NOMO-1 (cell line): ENCODE results near the gene B3GNT3.
"Not testable (repeated sequence)": the region's sequence is repeated elsewhere in the genome, so short reads cannot be mapped to it uniquely, and the experiment has no call there.

Source experiments
- DNase-seq, 2 experiments: peaks; one replicate each; lab custom pipeline; 2025; ENCODE audit not compliant: unreplicated experiment in 2 of 2; lab: John Stamatoyannopoulos, UW

The B3GNT3 gene

GRCh38 chr19:17765069-17765618 lies 29.8 kb upstream of the B3GNT3 start:
- DNase-seq, result peak; percentile 82 to 91

GRCh38 chr19:17766543-17767131 lies 28.3 kb upstream of the B3GNT3 start:
- DNase-seq, result no peak

GRCh38 chr19:17767559-17767958 lies 27.4 kb upstream of the B3GNT3 start:
- DNase-seq, result no peak

DNA sequence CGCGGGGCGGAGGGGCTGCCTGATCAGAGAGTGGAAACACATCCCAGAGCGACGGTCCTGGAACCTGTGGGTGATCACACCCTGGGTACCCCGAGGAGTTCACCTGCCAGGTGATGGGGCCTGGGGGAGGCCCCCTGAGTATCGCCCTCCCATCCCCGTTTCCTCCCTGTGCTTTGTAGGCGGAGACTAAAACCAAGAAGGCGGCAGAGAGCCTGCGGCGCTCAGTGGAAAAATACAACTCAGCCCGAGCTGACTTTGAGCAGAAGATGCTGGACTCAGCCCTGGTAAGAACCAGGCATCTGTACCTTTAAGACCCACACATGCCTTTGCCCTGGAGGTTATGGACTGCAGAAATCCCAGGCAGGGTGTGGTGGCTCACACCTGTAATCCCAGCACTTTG lies 24.3 kb upstream of the B3GNT3 start:
- DNase-seq, result no peak

DNA sequence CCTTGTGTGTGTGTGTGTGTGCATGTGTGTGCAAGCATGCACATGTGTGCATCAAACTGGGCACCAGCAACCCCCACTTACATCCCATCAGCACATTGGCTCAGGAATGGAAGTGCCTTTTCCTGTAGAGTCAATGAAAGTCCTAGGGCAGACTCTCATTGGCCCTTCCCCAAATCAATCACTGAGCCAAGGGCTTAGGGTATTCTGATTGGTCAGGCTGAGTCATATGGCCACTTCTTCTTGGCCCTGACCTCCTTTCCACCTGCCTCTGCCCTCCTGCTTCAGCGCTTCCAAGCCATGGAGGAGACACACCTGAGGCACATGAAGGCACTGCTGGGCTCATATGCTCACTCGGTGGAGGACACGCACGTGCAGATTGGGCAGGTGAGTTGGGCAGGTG lies 22.8 kb upstream of the B3GNT3 start:
- DNase-seq, result no peak

GRCh38 chr19:17775245-17775927 lies 19.6 kb upstream of the B3GNT3 start:
- peak in 1 of 2 experiments; percentile 6 for DNase-seq

DNA sequence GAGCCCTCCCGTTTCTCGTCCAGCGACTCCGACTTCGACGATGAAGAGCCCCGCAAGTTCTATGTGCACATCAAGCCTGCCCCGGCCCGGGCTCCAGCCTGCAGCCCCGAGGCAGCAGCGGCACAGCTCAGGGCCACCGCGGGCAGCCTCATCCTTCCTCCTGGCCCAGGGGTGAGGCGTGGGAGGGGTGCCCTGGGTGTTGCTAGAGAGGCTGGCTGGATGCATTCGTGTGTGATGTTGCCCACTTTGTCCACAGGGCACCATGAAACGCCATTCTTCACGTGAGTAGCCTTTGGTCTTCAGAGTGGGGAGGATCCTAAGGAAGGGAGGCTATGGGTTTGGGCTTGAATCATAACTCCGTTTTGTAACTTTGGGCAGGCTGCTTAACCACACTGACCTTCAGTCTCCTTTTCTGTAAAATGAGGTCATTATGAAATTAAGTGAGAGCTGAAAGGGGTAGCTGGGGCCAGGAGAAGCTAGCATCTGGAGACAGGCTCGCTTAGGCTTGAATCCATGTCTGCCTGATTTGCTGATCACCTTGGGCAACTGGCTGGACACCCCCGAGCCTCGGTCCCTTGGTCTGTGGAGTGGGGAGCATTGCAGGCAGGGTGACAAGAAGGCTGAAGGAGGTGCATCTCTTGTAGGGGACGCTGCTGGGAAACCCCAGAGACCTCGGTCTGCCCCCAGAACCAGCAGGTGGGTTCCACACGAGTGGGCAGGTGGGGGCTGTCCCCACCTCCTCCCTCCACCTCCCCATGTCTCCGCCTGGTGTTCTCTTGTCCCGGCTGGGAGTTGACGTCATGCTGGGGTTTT lies 18.7 kb upstream of the B3GNT3 start:
- no peak for DNase-seq

DNA sequence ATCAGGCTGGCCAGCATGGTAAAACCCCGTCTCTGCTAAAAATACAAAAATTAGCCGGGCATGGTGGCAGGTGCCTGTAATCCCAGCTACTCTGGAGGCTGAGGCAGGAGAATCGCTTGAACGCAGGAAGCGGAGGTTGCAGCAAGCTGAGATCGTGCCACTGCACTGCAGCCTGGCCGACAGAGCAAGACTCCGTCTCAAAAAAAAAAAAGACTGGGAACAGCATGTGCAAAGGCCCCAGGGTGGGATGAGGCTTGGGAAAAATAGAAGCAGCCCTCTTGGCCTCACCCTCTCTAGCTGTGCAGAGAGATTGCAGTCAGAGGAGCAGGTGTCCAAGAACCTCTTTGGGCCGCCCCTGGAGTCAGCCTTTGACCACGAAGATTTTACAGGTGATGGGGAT lies 17.1 kb upstream of the B3GNT3 start:
- not testable (repeated sequence) for DNase-seq

DNA sequence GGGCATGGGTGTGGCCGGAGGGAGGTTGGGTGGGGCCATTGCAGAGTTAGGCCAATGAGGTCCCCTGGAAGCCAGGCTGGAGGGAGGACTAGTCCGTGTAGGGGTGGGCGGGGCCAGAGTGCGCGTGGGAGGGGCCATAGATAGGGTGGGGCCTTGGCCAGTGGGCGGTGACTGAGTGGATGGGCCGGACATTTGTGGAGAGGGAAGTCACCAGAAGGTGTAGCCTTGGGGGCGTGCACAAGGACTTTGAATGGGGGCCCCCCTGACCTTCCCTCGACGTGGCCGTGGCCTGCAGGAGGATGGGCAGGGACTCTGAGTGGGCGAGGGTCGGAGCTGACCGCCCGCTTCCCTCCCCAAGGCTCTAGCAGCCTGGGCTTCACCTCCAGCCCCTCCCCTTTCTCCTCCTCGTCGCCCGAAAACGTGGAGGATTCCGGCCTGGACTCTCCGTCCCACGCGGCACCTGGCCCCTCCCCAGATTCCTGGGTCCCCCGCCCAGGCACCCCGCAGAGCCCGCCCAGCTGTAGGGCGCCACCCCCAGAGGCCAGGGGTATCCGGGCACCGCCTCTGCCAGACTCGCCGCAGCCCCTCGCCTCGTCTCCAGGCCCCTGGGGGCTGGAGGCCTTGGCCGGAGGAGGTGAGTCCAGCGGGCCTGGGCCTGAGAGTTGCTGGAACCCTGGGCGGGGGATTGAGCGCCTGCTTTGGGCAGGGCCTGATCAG lies 16.5 kb upstream of the B3GNT3 start:
- DNase-seq, result no peak

- no peak for DNase-seq
Measured at GRCh38 chr19:17778968-17779929, 15.7 kb upstream of the B3GNT3 start.

DNA sequence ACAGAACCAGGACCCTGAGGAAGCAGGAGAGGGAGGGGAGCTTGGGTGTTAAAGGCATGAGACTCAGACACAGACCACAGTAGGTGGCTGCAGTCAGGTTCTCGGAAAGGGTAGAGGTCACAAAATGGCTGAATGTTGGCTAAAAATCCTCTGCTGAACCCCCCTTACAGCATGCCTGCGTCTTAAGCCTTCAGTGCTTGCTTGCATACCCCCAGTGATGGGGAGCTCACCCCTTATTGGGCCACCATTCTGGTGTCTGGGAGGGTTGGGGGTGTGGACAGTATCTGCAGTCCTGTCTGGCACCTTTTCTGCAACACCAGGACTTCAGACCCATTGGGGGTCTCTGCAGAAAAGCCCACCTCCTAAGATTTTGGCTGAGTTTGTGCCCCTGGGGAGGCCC lies 14.2 kb upstream of the B3GNT3 start:
- no peak for DNase-seq

- DNase-seq, result not testable (repeated sequence)
Measured at GRCh38 chr19:17783721-17784120, 11.2 kb upstream of the B3GNT3 start.

GRCh38 chr19:17784201-17785008 lies 10.5 kb upstream of the B3GNT3 start:
- DNase-seq, result peak; percentile 38 to 42

GRCh38 chr19:17787274-17787913 lies 7.5 kb upstream of the B3GNT3 start:
- no peak for DNase-seq

DNA sequence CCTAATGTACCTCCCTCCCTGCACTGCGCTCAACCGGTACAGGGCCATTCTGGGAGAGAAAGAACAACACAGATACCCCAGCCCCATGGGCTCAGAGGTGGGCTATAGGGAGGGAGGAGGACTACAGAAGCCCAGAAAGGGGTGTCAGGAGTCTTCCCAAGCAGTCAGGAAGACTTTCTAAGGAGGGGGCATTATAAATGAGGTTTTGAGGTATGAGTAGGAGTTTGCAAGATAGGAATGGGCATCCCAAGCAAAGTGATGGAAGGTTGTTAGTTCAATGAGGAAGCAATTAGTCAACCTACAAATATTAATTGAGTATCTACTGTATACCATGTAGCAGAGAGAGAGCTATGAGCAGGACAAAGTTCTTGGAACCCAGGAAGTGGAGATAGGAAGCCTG lies 6.3 kb upstream of the B3GNT3 start:
- DNase-seq, result no peak

GRCh38 chr19:17790059-17790780 lies 4.7 kb upstream of the B3GNT3 start:
- DNase-seq, result no peak

DNA sequence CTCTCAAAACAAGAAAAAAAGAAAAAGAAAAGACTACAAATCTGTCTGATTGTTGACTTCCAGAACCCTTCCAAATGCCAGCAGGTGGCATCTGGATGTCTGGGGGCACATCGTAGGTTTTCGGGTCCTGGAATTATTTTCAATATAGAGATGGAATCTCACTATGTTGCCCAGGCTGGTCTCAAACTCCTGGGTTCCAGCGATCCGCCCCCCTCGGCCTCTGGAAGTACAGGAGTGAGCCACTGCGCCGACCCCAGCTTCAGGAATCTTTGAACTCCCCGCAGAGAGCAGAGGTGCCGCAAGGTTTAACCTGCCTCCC lies 567 bp upstream of the B3GNT3 start:
- no peak for DNase-seq

DNA sequence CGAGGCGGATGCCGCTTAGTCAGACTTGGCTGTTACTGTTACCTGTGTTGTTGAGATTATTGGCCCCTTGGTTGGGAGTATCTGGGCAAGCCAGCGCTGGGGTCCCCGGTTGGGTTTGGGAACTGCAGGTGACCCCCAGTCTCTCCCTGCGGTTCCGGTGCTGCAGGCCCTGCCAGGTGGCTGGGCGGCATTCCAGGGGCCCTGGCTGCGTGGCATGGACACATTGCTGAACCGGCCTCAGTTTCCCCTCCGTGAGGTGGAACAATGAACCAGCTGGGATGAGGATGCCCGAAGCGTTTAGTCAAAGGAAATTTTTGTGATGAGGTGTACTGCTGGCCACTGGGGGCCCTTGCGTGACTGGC lies 538 bp downstream of the B3GNT3 start:
- no peak for DNase-seq
